Psoas muscle (tissue), 8 donors: Measurements from ENCODE around the gene OCEL1. TPM values are rescaled to one million over a fixed set of nuclear protein-coding genes. Genes with fewer than 3 reads are reported as not detected.

Experiments
- ATAC-seq, 4 donors: fragments of 200-7000 bp; cut with Tn5 transposase; one replicate each; pipeline ENCODE4 v1.9.1; 2020; ENCODE audit warnings: moderate library complexity in 3 of 4, mild to moderate bottlenecking in 2 of 4
- DNase-seq, 2 donors: peaks; one replicate each; pipeline ENCODE4 v3.0.0-alpha.2; 2020
- H3K27ac ChIP-seq: fragments of 200-600 bp; one replicate; pipeline ENCODE4 v1.8.0; 2022
- H3K27me3 ChIP-seq, 3 donors: fragments of 200-600 bp in 1 of 3; one replicate each; pipeline versions ENCODE4 v1.6.1 to v1.8.0; 2013 to 2022; ENCODE audit warnings: low read length in 2 of 3, mild to moderate bottlenecking in 2 of 3, moderate library complexity in 1 of 3; ENCODE audit not compliant: insufficient read depth in 3 of 3
- H3K36me3 ChIP-seq, 2 donors: fragments of 200-600 bp in 1 of 2; one replicate each; pipeline versions ENCODE4 v1.6.1 to v1.8.0; 2013 to 2022; ENCODE audit warnings: low read depth in 1 of 2, mild to moderate bottlenecking in 1 of 2, moderate library complexity in 1 of 2; ENCODE audit not compliant: insufficient read depth in 1 of 2
- H3K4me1 ChIP-seq: fragments of 200-600 bp; one replicate; pipeline ENCODE4 v1.8.0; 2022
- H3K4me3 ChIP-seq: fragments of 200-600 bp; one replicate; pipeline ENCODE4 v1.8.0; 2022; ENCODE audit warnings: mild to moderate bottlenecking
- H3K9me3 ChIP-seq: fragments of 200-600 bp; one replicate; pipeline ENCODE4 v1.8.0; 2022
- CTCF ChIP-seq: fragments of 200-600 bp; IDR thresholded peaks from one replicate; pipeline ENCODE4 v1.8.0; 2022; ENCODE audit warnings: antibody characterized with exemption
- WGBS, 3 donors: extraction: QIAGEN DNeasy Blood & Tissue Kit; methylation state at CpG; one replicate each; pipeline versions ENCODE4 v1.1.6 to v1.1.7; 2013; 5-methylcytosine and 5-hydroxymethylcytosine counted together
- intact Hi-C, 2 donors: fragments of 100-400 bp; cut with DNase I; formaldehyde crosslinking; loops; one replicate each; pipeline versions ENCODE4 v1.11.0 to v1.14.2; 2022
- polyA plus RNA-seq, 3 donors: library from polyadenylated mRNA; stranded (reverse); fragments of 200-250 nt; gene quantifications; one replicate each; pipeline ENCODE4 v1.2.3, GENCODE V29; 2013
- total RNA-seq, 4 donors: library from RNA; stranded (reverse); fragmentation: NEBNext Ultra II Directional in 2 of 4; extraction: Animal tissue kit (Norgen Biotek cat#: 25700) in 2 of 4; gene quantifications; one replicate each; pipeline versions ENCODE4 v1.2.1 to v1.2.4, GENCODE V29; 2021 to 2023
- donor health status: healthy with polysubstance abuse.
- donor health status: DM: no; HTN: no; CAD: no; lungs with moderate emphysema.
- donor health status: Bipolar disorder and iron deficiency.
- donor health status: healthy.
- donor health status: DM: yes; HTN: yes; CAD: no.
- donor health status: DM: no; HTN: no; CAD: no.
- donor health status: DM: no; HTN: no; CAD: no.
- donor health status: DM: yes; HTN: yes; CAD: no.

The OCEL1 gene
- total and polyA plus RNA-seq, 7 donors = 15.6 to 37.1 (median 19.6) TPM

DNA sequence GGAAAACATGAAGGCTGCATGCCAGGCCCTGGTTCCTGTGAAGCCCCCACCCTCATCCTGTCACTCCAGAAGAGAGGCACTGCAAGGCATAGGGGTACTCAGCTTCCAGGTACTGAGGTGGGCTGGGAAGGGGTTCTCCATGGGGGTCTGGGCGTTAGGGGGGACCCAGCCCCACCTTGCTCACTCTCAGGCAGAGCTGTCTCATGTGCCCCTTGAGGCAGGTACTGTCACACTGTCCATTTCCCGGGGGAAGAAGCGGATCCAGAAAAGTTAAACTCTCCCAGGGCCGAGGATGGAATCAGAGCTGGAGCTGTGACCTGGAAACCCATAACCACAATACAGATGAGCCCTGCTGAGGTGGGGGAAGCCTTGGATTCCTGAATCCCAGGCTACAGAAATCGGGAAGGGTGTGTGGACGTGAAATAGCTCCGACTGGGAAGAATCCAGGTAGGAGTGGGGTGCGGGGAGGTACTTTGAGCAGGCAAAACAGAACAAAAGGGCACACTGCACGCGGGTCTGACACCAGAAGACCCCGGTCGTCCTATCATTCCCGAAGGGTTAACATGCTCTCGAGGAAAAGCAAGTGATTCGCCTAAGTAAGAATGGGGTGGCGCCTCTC lies 11.4 kb upstream of the OCEL1 start:
- ATAC-seq (peak in 1 of 4 donors; percentile 2), DNase-seq (no peak)
- H3K36me3 ChIP-seq = peaks cover 9 to 45% of the 10 kb centered on the region in 2 donors
- H3K4me3 ChIP-seq = peak overlapping the region; percentile 84
- H3K27me3 ChIP-seq = no peaks in the 10 kb centered on the region
- no peak for TF ChIP-seq CTCF
- no peaks in the 10 kb centered on the region for H3K9me3 ChIP-seq
- H3K27ac ChIP-seq = peak overlapping the region; percentile 95
- intact Hi-C loops = loop anchor here in 1 of 2 donors (1.0 to 2.0 kb wide), 2 partner anchors 52 to 139 kb away; partner anchors contain the start of genes BABAM1, HAUS8 and MYO9B
- H3K4me1 ChIP-seq = peaks cover 5% of the 10 kb centered on the region
- WGBS, 3 donors = 29 to 34% (median 34%) methylated on average over 16 of the region's 16 CpGs

- H3K36me3 ChIP-seq = peaks cover 9 to 44% of the 10 kb centered on the region in 2 donors
- peak; percentile 94 to 97 (median 95) for ATAC-seq
- no peak for TF ChIP-seq CTCF
- intact Hi-C loops = loop anchor here in 1 of 2 donors (1.0 to 2.0 kb wide), 2 partner anchors 51 to 140 kb away; partner anchors contain the start of genes BABAM1, HAUS8 and MYO9B
- peaks cover 5% of the 10 kb centered on the region for H3K4me1 ChIP-seq
- 3 to 4% (median 3%) methylated on average over 52 to 56 of the region's 56 CpGs for WGBS, 3 donors
- DNase-seq = peak; percentile 90 to 95
- no peaks in the 10 kb centered on the region for H3K27me3 ChIP-seq
- H3K4me3 ChIP-seq = peak within 1 kb of the TSS; percentile 84
- peak within 1 kb of the TSS; percentile 95 for H3K27ac ChIP-seq
- H3K9me3 ChIP-seq = no peaks in the 10 kb centered on the region
These were observed 10.7 kb upstream of the OCEL1 start, which contains the start of gene USE1 for GRCh38 chr19:17215127-17215971. USE1 (plus strand) TSS chr19:17215357; CDS start chr19:17215406, 49 bp downstream.

GRCh38 chr19:17216058-17216670 lies 9.9 kb upstream of the OCEL1 start:
- Histone ChIP-seq H3K27me3 (no peaks in the 10 kb centered on the region), H3K9me3 (no peaks in the 10 kb centered on the region), H3K36me3 (peaks cover 9 to 36% of the 10 kb centered on the region in 2 donors), H3K4me1 (peaks cover 5% of the 10 kb centered on the region), H3K27ac (peak overlapping the region; percentile 95), H3K4me3 (peak overlapping the region; percentile 84)
- no peak for TF ChIP-seq CTCF
- DNase-seq (no peak), ATAC-seq (no peak)
- intact Hi-C loops = no loop called here
- WGBS, 3 donors = 78 to 84% (median 80%) methylated on average over 13 of the region's 13 CpGs

- H3K27ac ChIP-seq = no peak overlapping the region
- H3K4me3 ChIP-seq = no peak overlapping the region
- H3K4me1 ChIP-seq = peaks cover 5% of the 10 kb centered on the region
- TF ChIP-seq CTCF = no peak
- intact Hi-C loops = no loop called here
- no peaks in the 10 kb centered on the region for H3K9me3 ChIP-seq
- WGBS, 3 donors = 97 to 98% (median 97%) methylated on average over 8 of the region's 8 CpGs
- ATAC-seq (no peak), DNase-seq (no peak)
- no peaks in the 10 kb centered on the region for H3K27me3 ChIP-seq
- peaks cover 9 to 21% of the 10 kb centered on the region in 2 donors for H3K36me3 ChIP-seq
These were observed 6.7 kb upstream of the OCEL1 start for GRCh38 chr19:17219286-17219685.
